Muscle layer of duodenum (tissue), 2 donors: Measurements from ENCODE around the gene UNC5C.

Experiments used
- H3K27ac ChIP-seq: one replicate; pipeline ENCODE4 v1.7.0; 2013; ENCODE audit warnings: mild to moderate bottlenecking, low read length
- H3K27me3 ChIP-seq: one replicate; pipeline ENCODE4 v1.7.0; 2013; ENCODE audit warnings: low read depth, mild to moderate bottlenecking, control low read depth, low read length
- H3K36me3 ChIP-seq, 2 donors: one replicate each; pipeline ENCODE4 v1.7.0; 2013; ENCODE audit warnings: low read length in 2 of 2, control low read depth in 1 of 2, mild to moderate bottlenecking in 1 of 2; ENCODE audit not compliant: insufficient read depth in 2 of 2, control insufficient read depth in 1 of 2
- H3K4me1 ChIP-seq, 2 donors: one replicate each; pipeline ENCODE4 v1.7.0; 2013; ENCODE audit warnings: low read length in 2 of 2, mild to moderate bottlenecking in 2 of 2, control low read depth in 1 of 2, moderate library complexity in 1 of 2; ENCODE audit not compliant: insufficient read depth in 2 of 2, control insufficient read depth in 1 of 2
- H3K4me3 ChIP-seq, 2 donors: one replicate each; pipeline ENCODE4 v1.7.0; 2013; ENCODE audit warnings: low read length in 2 of 2, low read depth in 1 of 2, mild to moderate bottlenecking in 1 of 2
- H3K9me3 ChIP-seq, 2 donors: one replicate each; pipeline ENCODE4 v1.7.0; 2013; ENCODE audit warnings: low read length in 2 of 2, control low read depth in 1 of 2, mild to moderate bottlenecking in 1 of 2; ENCODE audit not compliant: control insufficient read depth in 1 of 2
- donor health status: healthy.

UNC5C gene

DNA sequence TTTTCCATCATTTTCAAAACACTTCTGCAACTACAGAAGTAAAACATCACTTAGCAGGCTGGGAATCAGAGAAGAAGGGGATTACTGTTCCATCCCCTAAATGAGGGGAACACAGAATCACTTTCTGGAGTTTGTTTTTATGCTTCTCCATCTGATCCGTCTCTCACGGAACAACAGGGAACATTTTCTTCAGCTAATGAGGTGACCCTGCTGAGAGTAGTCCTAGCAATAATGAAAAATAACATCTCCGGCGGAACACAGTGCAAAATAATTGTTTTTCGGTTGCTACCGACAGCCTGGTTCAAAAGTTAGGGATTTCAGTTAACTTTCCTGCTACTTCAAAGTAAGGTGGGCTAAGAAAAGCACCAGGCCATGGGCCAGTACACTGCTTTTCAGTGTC lies 322.9 kb downstream of the UNC5C start:
- Histone ChIP-seq H3K4me1 (no peaks in the 10 kb centered on the region), H3K4me3 (no peak overlapping the region), H3K27ac (no peak overlapping the region), H3K27me3 (no peaks in the 10 kb centered on the region), H3K36me3 (no peaks in the 10 kb centered on the region), H3K9me3 (no peaks in the 10 kb centered on the region)

DNA sequence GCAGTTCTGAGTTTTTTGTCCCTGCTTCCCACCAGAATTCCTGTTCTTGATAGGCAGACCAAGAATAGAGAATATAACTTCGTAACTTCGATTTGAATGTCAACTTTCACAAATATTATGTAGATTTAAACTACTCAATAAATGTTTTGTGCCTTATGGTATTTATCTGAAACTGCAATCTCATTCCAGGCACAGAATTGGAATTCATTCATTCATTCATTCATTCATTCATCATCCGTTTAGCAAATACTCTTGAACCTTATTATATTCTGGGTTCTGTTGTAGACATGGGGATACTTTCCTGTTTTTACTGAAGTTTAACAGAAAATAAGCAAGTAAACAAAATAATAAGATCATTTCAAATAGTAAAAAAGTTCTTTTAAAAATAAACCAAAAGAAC lies 324.4 kb downstream of the UNC5C start:
- H3K9me3 ChIP-seq: no peaks in the 10 kb centered on the region
- H3K4me1 ChIP-seq: no peaks in the 10 kb centered on the region
- H3K36me3 ChIP-seq: no peaks in the 10 kb centered on the region
- no peak overlapping the region for H3K4me3 ChIP-seq
- no peaks in the 10 kb centered on the region for H3K27me3 ChIP-seq
- no peak overlapping the region for H3K27ac ChIP-seq

- Histone ChIP-seq H3K9me3 (no peaks in the 10 kb centered on the region), H3K27me3 (no peaks in the 10 kb centered on the region), H3K36me3 (no peaks in the 10 kb centered on the region), H3K4me3 (no peak overlapping the region), H3K4me1 (no peaks in the 10 kb centered on the region), H3K27ac (no peak overlapping the region)
These were observed 328.3 kb downstream of the UNC5C start for GRCh38 chr4:95220205-95221175.

GRCh38 chr4:95219109-95219508 lies 329.7 kb downstream of the UNC5C start:
- H3K27ac ChIP-seq: no peak overlapping the region
- H3K4me3 ChIP-seq: no peak overlapping the region
- no peaks in the 10 kb centered on the region for H3K27me3 ChIP-seq
- no peaks in the 10 kb centered on the region for H3K9me3 ChIP-seq
- H3K36me3 ChIP-seq: no peaks in the 10 kb centered on the region
- no peaks in the 10 kb centered on the region for H3K4me1 ChIP-seq

GRCh38 chr4:95217197-95217596 lies 331.6 kb downstream of the UNC5C start:
- Histone ChIP-seq H3K4me3 (no peak overlapping the region), H3K27me3 (no peaks in the 10 kb centered on the region), H3K9me3 (no peaks in the 10 kb centered on the region), H3K36me3 (no peaks in the 10 kb centered on the region), H3K27ac (no peak overlapping the region), H3K4me1 (no peaks in the 10 kb centered on the region)

DNA sequence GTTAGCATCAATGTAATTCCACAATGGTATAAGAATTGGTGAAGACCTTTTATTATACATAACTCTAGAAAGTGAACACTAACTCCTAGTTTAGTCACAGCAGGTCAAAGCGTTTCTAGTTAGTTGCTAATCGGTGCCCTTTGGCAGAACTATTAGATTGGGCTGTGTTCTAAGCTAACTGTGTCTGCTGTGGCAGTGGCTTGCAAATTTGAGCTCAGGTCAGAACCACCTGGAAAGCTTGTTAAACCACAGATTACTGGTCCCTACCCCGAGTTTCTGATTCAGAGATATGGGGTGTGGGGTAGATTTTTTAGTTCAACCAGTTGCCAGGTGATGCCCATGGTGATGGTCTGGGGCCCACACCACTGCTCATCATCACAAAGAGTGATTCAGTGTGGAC lies 332.1 kb downstream of the UNC5C start:
- Histone ChIP-seq H3K4me3 (no peak overlapping the region), H3K4me1 (no peaks in the 10 kb centered on the region), H3K36me3 (no peaks in the 10 kb centered on the region), H3K27ac (no peak overlapping the region), H3K27me3 (no peaks in the 10 kb centered on the region), H3K9me3 (no peaks in the 10 kb centered on the region)

DNA sequence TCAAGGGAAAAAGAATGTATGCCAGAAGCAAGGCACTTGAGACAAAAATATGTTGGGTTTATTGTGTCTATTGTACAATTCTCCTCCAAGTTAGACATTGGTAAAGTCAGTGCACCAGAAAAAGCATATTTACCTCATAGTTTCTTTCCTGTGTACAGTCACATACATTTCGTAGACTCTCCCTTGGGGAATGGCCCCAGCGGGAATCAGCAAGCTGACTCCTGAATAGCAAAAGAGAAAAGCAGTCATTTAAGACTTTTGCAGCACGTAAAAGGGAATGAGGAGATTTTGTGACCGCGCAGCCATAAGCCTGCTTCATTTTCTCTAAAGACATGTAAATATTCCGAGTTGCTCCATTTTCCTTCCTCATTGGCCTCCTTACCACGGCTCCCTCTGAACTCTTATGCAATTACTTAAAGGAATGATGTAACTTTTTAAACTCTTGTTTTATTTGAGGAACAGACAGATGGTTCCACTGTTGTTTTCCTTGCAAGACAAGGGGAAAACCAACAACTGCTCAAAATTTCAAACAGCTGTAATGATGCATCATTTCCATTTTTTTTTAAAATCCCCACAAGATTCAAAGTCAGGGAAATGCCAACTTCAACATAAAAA lies 332.7 kb downstream of the UNC5C start:
- Histone ChIP-seq H3K9me3 (no peaks in the 10 kb centered on the region), H3K27ac (no peak overlapping the region), H3K4me1 (no peaks in the 10 kb centered on the region), H3K36me3 (no peaks in the 10 kb centered on the region), H3K4me3 (no peak overlapping the region), H3K27me3 (no peaks in the 10 kb centered on the region)

DNA sequence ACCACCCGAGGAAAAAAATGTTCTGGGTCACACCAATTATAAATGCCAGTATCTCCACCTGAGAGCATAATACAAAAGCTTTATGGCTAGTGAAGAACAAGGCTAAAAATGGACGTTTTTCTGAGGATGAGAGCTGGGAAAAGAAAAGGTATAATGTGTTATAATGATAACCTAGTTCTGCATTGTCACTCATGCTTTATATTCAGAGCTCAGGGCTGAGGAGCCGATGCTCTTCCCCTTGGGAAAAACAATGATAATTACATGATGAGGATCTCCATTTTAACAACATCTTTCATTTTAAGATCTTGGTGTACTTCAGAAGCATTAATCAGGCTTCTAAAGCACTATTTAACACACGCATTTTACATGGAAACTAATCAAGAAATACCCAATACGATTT lies 333.7 kb downstream of the UNC5C start:
- H3K4me1 ChIP-seq: no peaks in the 10 kb centered on the region
- H3K27ac ChIP-seq: no peak overlapping the region
- H3K9me3 ChIP-seq: no peaks in the 10 kb centered on the region
- no peaks in the 10 kb centered on the region for H3K27me3 ChIP-seq
- no peaks in the 10 kb centered on the region for H3K36me3 ChIP-seq
- no peak overlapping the region for H3K4me3 ChIP-seq

DNA sequence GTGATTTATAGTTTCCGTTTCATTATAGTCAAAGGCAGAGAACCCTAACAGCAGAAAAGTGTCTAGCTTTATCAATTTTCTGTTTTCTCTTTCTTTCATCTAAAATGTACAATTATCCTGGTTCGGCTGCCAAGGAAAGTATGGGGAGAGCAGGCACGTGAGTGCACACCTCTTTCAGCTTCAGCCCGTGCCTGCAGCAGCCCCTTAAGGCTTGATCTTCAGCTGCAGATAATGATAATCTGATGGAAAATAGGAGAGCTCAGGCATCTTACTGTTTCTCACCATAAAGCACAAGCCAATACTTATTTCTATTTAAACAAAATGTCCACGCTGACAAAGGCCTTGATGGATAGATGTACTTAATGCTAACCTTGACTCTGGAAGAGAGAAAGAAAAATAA lies 334.4 kb downstream of the UNC5C start:
- Histone ChIP-seq H3K4me1 (no peaks in the 10 kb centered on the region), H3K9me3 (no peaks in the 10 kb centered on the region), H3K4me3 (no peak overlapping the region), H3K27me3 (no peaks in the 10 kb centered on the region), H3K27ac (no peak overlapping the region), H3K36me3 (no peaks in the 10 kb centered on the region)

- H3K9me3 ChIP-seq: no peaks in the 10 kb centered on the region
- no peak overlapping the region for H3K27ac ChIP-seq
- no peaks in the 10 kb centered on the region for H3K36me3 ChIP-seq
- no peaks in the 10 kb centered on the region for H3K4me1 ChIP-seq
- no peaks in the 10 kb centered on the region for H3K27me3 ChIP-seq
- no peak overlapping the region for H3K4me3 ChIP-seq
These were observed 335.4 kb downstream of the UNC5C start for GRCh38 chr4:95213366-95213765.

GRCh38 chr4:95212692-95213091 lies 336.1 kb downstream of the UNC5C start:
- Histone ChIP-seq H3K4me3 (no peak overlapping the region), H3K36me3 (no peaks in the 10 kb centered on the region), H3K27ac (no peak overlapping the region), H3K4me1 (no peaks in the 10 kb centered on the region), H3K27me3 (no peaks in the 10 kb centered on the region), H3K9me3 (no peaks in the 10 kb centered on the region)
